GM21390 (cell line): ENCODE measurements around the gene CLUH.
"Not testable (repeated sequence)": the region's sequence is repeated elsewhere in the genome, so short reads cannot be mapped to it uniquely, and the experiment has no call there.

ENCODE experiments used
- ATAC-seq: cut with Tn5 transposase; IDR thresholded peaks from one replicate; pipeline ENCODE4 v1.9.1; 2021; ENCODE audit not compliant: unreplicated experiment

Gene CLUH

DNA sequence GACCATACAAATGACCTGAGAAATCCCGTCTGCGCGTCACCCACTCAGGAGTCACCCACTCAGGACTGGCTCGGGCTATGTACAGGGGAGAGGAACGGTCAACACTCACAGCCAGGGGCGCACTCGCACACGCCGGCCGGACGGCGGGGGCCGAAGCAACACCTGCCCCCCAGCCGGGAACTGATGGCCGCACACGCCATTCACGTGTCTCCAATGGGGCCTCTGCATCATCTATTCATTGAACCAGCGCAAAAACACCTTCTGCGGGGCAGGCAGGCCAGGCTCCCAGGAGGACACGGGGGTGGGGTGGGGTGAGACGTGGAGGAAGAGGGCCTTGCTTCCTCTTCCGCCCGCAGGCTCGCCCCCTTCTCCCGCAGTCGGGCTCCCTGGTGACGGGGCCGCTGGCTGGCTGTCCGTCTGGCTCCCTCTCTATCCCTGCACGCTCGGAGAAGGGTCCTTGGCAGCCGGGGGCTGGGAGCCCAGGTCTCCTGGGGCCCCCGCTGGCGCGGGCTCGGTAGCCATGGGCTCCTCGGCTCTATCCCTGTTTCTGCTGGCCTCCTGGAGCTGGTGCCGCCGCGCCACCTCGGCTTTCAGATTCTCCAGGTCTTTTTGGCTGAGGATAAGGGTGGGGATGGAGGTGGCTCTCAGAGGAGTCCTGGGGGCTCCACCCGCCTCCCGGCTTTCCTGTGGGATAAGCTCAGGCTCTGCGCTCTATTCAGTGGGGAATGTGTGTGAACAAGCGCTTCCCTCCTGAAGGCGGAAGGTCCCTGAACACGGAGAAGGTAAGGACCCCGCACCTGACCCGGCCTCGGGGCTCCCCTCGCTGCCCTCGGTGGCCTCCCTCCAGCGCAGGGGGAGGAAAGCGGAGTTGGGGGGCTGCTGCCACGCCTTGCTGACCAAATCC, 21.1 kb downstream of the CLUH start:
- no peak for ATAC-seq

- no peak for ATAC-seq
Observed at GRCh38 chr17:2689411-2690164, 22.0 kb downstream of the CLUH start.

GRCh38 chr17:2688351-2689342, 22.9 kb downstream of the CLUH start:
- ATAC-seq, result no peak

DNA sequence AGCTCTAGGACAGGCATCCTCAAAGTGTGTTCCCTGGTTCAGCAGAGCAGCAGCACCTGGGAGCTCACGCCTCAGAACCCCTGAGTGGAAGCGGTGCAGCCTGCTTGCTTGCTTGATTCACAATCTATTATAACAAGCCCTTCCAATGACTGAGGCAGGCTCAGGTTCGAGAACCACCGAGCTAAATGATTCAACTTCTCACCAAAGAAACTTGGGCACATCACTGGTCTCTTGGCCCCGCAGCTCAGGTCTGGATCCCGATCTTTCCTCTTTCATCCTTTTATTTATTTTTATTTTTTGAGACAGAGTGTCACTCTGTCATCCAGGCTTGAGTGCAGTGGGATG, 24.5 kb downstream of the CLUH start:
- no peak for ATAC-seq

DNA sequence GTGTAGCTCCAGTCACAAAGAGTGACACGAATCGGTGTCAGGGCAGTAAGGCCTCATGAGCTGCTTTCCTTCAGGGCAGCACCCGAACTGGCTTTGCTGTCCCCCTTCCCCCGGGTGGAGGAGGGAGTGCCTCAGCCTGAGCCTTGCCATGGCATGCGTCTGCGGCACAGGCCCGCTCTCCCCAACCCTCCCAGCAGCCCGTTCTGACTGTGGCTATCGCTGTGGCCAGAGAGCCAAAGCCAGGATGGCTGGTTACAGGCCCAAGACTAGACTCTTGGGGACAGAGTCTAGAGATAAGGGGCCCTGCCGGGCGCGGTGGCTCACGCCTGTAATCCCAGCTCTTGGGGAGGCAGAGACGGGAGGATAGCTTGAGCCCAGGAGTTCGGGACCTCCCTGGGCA, 25.9 kb downstream of the CLUH start:
- ATAC-seq, result no peak

DNA sequence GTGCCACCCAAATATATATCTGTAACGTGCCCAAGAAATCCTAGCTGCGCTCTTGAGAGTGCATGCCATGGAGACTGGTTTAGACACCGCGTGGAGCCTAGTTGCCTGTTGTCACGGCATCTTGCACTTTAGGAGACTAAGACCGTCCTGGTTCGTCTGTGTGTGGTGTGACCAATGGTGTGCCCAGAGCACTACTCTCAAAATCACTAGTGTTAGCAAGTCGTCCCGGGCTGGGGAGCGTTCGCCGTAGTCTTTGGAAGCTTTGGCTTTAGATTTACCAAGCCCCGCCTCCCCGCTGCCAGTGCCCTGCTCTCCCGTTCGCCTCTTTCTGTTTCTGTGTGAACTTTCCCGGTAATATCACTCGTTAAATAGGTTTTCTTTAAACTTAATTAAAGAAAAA, 27.0 kb downstream of the CLUH start:
- ATAC-seq, result no peak

DNA sequence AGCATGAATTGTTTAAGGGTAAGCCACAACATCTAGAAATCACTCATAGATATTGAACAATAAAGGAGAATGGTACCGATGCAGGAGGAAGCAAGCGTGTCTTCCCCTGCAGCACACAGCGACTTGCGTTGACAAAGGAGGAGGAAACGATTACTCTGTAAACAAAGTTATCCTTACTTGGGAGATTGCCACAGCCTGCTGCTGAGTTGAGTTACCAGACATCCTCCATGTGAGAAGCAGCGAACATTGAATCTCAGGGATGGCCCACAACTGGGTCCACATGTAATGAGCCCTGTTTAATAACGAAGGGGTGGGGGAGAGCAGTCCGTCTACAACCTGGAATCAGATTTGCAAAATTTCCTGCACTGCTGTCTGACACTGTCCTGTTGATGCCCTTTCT, 27.7 kb downstream of the CLUH start:
- ATAC-seq, result no peak

GRCh38 chr17:2682176-2682938, 29.2 kb downstream of the CLUH start:
- no peak for ATAC-seq

- ATAC-seq, result no peak
Observed at GRCh38 chr17:2681650-2682049, 29.9 kb downstream of the CLUH start.

DNA sequence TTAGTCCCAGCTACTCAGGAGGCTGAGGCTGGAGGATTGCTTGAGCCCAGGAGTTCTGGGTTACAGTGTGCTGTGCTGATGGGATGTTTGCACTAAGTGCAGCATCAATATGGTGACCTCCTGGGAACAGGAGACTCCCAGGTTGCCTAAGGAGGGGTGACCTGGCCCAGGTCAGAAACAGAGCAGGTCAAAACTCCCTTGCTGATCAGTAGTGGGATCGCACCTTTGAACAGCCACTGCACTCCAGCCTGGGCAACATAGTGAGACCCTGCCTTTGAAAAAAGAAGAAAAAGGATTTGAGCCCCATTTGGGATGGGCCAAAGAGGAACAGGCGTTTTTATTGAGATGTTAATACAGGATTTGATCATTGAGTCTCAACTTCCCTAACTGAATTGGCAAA, 30.6 kb downstream of the CLUH start:
- no peak for ATAC-seq

DNA sequence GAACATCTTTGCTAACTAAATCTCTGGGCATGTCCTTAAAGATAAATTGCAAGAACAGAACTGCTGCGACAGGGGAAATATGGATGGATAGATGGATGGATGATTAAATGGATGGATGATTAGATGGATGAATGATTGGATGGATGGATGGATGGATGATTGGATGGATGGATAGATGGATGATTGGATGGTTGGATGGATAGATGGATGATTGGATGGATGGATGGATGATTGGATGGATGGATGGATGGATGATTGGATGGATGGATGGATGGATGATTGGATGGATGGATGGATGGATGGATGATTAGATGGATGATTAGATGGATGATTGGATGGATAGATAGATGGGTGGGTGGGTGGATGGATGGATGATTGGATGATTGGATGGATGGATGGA, 32.3 kb downstream of the CLUH start:
- not testable (repeated sequence) for ATAC-seq

GRCh38 chr17:2672026-2672425, 39.5 kb downstream of the CLUH start:
- no peak for ATAC-seq

GRCh38 chr17:2660410-2660809, 51.2 kb downstream of the CLUH start:
- not testable (repeated sequence) for ATAC-seq

GRCh38 chr17:2659337-2659736, 52.2 kb downstream of the CLUH start:
- not testable (repeated sequence) for ATAC-seq

DNA sequence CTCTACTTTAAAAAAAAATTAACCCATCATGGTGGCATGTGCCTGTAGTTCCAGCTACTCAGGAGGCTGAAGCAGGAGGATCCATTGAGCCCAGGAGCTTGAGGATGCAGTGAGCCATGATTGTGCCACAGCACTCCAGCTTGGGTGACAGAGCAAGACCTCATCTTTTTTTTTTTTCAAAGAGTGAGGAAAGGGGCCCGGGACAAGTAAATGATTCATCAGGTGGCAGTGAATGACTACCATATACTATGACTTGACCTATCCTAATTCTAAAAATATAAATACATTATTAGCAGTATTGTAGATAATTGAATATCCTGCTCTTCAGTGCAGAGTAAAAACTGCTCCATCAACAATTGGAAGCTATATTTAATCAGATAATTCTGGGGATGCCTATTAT, 55.3 kb downstream of the CLUH start:
- no peak for ATAC-seq

DNA sequence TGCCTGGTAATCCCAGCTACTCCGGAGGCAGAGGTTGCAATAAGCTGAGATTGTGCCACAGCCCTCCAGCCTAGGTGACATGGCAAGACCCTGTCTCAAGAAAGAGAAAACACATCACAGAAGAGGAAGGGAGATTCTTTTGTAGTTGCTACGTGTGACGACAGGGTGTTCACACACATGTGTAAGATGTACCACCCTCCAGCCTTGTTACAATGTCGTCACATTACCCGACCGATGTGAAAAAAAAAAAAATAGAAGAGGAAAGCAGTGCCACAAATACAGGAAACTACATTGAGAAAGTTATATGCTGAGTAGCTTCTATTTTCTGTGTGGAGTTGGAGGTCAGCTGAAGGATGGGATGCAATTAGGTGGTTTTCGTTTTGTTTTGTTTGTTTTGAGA, 56.0 kb downstream of the CLUH start:
- no peak for ATAC-seq

DNA sequence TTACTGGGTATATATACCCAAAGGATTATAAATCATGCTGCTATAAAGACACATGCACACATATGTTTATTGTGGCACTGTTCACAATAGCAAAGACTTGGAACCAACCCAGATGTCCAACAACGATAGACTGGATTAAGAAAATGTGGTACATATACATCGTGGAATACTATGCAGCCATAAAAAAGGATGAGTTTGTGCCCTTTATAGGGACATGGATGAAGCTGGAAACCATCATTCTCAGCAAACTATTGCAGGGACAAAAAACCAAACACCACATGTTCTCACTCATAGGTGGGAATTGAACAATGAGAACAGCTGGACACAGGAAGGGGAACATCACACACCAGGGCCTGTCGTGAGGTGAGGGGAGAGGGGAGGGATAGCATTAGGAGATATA, 58.7 kb downstream of the CLUH start:
- not testable (repeated sequence) for ATAC-seq

DNA sequence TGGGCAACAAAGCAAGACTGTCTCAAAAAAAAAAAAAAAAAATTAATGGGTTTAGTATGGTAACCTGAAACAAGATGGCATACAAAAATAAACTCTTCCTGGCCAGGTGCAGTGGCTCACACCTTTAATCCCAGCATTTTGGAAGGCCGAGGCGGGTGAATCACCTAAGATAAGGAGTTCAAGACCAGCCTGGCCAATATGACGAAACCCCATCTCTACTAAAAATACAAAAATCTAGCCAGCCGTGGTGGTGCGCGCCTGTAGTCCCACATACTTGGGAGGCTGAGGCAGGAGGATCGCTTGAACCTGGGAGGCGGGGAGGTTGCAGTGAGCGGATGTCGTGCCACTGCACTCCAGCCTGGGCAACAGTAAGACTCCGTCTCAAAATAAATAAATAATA, 62.4 kb downstream of the CLUH start:
- no peak for ATAC-seq

DNA sequence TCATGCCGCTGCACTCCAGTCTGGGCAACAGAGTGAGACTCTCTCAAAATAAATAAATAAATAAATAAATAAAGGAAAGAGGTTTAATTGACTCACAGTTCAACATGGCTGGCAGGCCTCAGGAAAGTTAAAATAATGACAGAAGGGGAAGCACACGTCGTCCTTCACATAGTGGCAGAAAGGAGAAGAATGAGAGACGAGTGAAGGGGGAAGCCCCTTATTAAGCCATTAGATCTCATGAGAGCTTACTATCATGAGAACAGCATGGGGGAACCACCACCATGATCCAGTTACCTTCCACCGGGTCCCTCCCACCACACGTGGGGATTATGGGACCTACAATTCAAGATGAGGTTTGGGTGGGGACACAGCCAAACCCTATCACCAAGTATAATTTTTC, 63.6 kb downstream of the CLUH start:
- no peak for ATAC-seq

DNA sequence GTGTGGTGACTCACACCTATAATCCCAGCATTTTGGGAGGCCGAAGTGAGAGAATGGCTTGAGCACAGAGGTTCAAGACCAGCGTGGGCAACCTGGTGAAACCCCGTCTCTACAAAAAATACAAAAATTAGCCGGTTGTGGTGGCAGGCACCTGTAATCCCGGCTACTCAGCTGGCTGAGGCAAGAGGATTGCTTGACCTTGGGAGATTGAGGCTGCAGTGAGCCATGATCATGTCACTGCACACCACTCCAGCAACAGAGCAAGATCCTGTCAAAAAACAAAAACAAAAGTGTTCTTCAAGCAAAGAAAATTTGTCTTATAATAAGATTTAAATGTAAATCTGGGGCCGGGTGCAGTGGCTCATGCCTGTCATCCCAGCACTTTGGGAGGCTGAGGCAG, 66.6 kb downstream of the CLUH start:
- ATAC-seq, result no peak
